ENCODE results near the gene ARID1B.

Gene ARID1B

GRCh38 chr6:156848123-156848522 is 70.9 kb downstream of the ARID1B start:
- no peak for TF ChIP-seq CTCF (IDR thresholded peaks at IDR 0.05; ENCODE audit: control insufficient read depth, insufficient read depth, low read depth, low read length, missing control alignments)
- no peak overlapping the region for H3K4me3 ChIP-seq (ENCODE audit: control insufficient read depth, low read depth, low read length)
- DNase-seq (ENCODE audit: low read depth): no peak

GRCh38 chr6:156848533-156848932 is 71.4 kb downstream of the ARID1B start:
- no peak overlapping the region for H3K4me3 ChIP-seq (ENCODE audit: control insufficient read depth, low read depth, low read length)
- TF ChIP-seq CTCF (IDR thresholded peaks at IDR 0.05; ENCODE audit: control insufficient read depth, insufficient read depth, low read depth, low read length, missing control alignments): no peak
- DNase-seq (ENCODE audit: low read depth): no peak

DNA sequence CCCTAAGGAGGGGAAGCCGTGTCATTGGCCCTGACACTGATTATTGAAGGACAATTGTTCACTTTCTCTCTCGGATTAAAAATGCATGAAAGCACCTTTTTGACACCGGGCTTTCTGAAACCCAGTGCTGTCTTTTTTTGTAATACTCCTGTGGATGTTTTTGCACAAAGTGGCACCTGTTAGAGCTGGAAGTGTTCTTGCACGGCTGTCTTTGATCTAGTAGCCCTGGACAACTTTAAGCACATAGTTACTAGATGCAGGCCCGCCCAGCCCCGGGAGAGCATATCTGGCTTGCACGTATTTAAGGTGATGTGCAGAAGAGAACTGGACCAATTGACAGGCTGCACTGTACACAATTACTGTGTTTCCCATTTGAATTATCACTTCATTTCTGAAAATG is 72.6 kb downstream of the ARID1B start:
- DNase-seq (ENCODE audit: low read depth): no peak
- no peak overlapping the region for H3K4me3 ChIP-seq (ENCODE audit: control insufficient read depth, low read depth, low read length)
- TF ChIP-seq CTCF (IDR thresholded peaks at IDR 0.05; ENCODE audit: control insufficient read depth, insufficient read depth, low read depth, low read length, missing control alignments): no peak

GRCh38 chr6:156850353-156850752 is 73.2 kb downstream of the ARID1B start:
- no peak for TF ChIP-seq CTCF (IDR thresholded peaks at IDR 0.05; ENCODE audit: control insufficient read depth, insufficient read depth, low read depth, low read length, missing control alignments)
- no peak overlapping the region for H3K4me3 ChIP-seq (ENCODE audit: control insufficient read depth, low read depth, low read length)
- DNase-seq (ENCODE audit: low read depth): no peak

DNA sequence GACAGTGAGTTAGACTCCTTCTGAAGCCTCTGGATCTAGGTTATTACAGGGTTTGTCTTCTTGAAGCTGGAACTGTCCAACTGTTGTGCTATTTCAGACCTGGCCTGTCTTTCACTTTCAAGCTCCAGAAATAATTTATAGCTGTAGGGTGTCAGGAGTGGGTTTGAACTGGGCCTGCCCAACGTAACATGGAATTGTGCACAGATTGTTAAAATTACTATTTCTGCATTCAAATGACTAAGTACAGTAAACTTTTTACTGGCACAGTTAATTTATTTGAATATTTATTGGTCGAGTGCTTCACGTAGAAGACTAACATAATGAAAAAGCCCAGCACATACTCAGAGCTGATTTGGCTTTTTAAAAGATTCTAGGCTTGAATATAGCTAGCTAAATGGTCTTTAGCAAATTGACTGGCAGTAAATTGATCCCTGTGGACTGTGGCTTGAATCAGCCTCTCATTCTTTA is 74.3 kb downstream of the ARID1B start:
- H3K4me3 ChIP-seq (ENCODE audit: control insufficient read depth, low read depth, low read length): no peak overlapping the region
- DNase-seq (ENCODE audit: low read depth): no peak

DNA sequence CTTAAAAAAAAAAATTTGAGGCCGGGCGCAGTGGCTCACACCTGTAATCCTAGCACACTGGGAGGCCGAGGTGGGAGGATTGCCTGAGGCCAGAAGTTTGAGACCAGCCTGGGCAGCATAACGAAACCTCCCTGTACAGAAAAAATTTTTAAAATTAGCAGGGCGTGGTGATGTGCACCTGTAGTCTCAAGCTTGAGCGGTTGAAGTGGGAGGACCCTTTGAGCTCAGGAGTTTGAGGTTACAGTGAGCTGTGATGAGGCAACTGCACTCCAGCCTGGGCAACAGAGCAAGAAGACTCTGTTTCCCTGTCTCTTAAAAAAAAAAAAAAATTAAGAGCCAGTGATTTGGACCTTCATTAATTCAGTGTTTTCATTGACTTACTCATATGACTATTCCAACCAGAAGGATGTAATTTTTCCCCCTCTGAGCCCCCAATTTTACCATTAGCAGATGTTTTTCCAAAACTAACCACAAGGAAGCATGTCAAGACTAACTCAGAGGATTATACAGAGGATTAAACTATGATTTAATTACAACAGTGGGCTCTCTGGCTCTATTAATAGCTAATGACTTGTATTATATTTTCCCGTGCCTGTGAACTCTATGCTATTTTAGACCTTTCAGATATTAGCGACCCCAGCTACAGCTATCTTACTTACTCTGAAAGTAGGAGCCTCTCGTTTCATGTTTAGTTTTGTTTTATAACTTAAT is 75.1 kb downstream of the ARID1B start:
- DNase-seq (ENCODE audit: low read depth): no peak
- TF ChIP-seq CTCF (IDR thresholded peaks at IDR 0.05; ENCODE audit: control insufficient read depth, insufficient read depth, low read depth, low read length, missing control alignments): no peak
- no peak overlapping the region for H3K4me3 ChIP-seq (ENCODE audit: control insufficient read depth, low read depth, low read length)

More for the DNA sequence above, 74.3 kb downstream of the ARID1B start:
- TF ChIP-seq CTCF (IDR thresholded peaks at IDR 0.05; ENCODE audit: control insufficient read depth, insufficient read depth, low read depth, low read length, missing control alignments): no peak
